K562 (cell line): Measurements from ENCODE around the gene TBX6. TPM values are rescaled to one million over a fixed set of nuclear protein-coding genes. Genes with fewer than 3 reads are reported as not detected.

Experiments used
- FOXJ2 ChIP-seq: fragments of 200-800 bp; sonication (Bioruptor generic); IDR thresholded peaks from 2 replicates; pipeline ENCODE4 v1.6.1; 2016; ENCODE audit warnings: missing genetic modification characterization, missing compliant biosample characterization
- HOXB6 ChIP-seq: fragments of 250-450 bp; sonication (Bioruptor Pico); IDR thresholded peaks from 2 replicates; pipeline ENCODE4 v1.5.1; 2022; ENCODE audit warnings: mild to moderate bottlenecking, borderline replicate concordance
- IRF2 ChIP-seq: sonication (generic); formaldehyde crosslinking; IDR thresholded peaks from 2 replicates; pipeline ENCODE4 v1.8.1; 2022; ENCODE audit warnings: mild to moderate bottlenecking, missing genetic modification reagents
- NCOR1 ChIP-seq: fragments of 450-650 bp; IDR thresholded peaks from 2 replicates; pipeline ENCODE4 v1.6.1; 2016; ENCODE audit warnings: mild to moderate bottlenecking, moderate library complexity
- NFATC3 ChIP-seq: fragments of 450-650 bp; IDR thresholded peaks from 2 replicates; pipeline ENCODE4 v1.6.1; 2017; ENCODE audit warnings: mild to moderate bottlenecking
- PTBP1 ChIP-seq: fragments of 200-400 bp; formaldehyde crosslinking; IDR thresholded peaks from 2 replicates; pipeline ENCODE4 v1.6.1; 2017; ENCODE audit warnings: low read depth, low read length
- RAD21 ChIP-seq, 2 experiments: fragments of 250-450 bp in 1 of 2; fragments of 450-650 bp in 1 of 2; sonication (Bioruptor Pico) in 1 of 2; formaldehyde crosslinking in 1 of 2; IDR thresholded peaks in 1 of 2; conservative IDR thresholded peaks in 1 of 2; 2 replicates each; pipeline versions ENCODE4 v1.4.0 to v1.8.0; 2020 to 2022; ENCODE audit warnings: mild to moderate bottlenecking in 2 of 2, moderate library complexity in 1 of 2
- RBBP5 ChIP-seq: fragments of 200-600 bp; sonication (generic); IDR thresholded peaks from 2 replicates; pipeline ENCODE4 v1.6.1; 2012; ENCODE audit warnings: borderline replicate concordance, mild to moderate bottlenecking, low read length, control low read depth, inconsistent platforms; ENCODE audit not compliant: insufficient read depth, poor library complexity, severe bottlenecking
- RBM34 ChIP-seq: fragments of 200-400 bp; formaldehyde crosslinking; IDR thresholded peaks from 2 replicates; pipeline ENCODE4 v1.6.1; 2018; ENCODE audit warnings: low read length, borderline replicate concordance; ENCODE audit not compliant: insufficient read depth
- YBX1 ChIP-seq: fragments of 450-650 bp; IDR thresholded peaks from 2 replicates; pipeline ENCODE4 v1.7.1; 2016; ENCODE audit warnings: mild to moderate bottlenecking
- ZNF57 ChIP-seq: fragments of 450-650 bp; formaldehyde crosslinking; IDR thresholded peaks from 2 replicates; pipeline ENCODE4 v1.4.0; 2020; ENCODE audit warnings: mild to moderate bottlenecking, moderate library complexity
- ZNF79 ChIP-seq: fragments of 250-450 bp; sonication (Bioruptor Pico); IDR thresholded peaks from 2 replicates; pipeline ENCODE4 v1.4.0; 2020; ENCODE audit warnings: low read depth, mild to moderate bottlenecking, moderate library complexity
- polyA plus RNA-seq, 8 experiments: library from polyadenylated mRNA; depleted of rRNA in 4 of 8; stranded (reverse) in 5 of 8; unstranded in 3 of 8; fragments of >200 nt; fragmentation: Nextera tagmentation in 2 of 8; fragmentation: Illumina TruSeq in 1 of 8; extraction: Ambion mirVana in 2 of 8; extraction: Trizol in 1 of 8; gene quantifications; 2 replicates each; pipeline versions ENCODE4 v1.2.1 to v1.2.3, GENCODE V29; 2011 to 2014; ENCODE audit warnings: inconsistent platforms in 1 of 8, missing spikeins in 1 of 8
- total RNA-seq, 7 experiments: library from RNA; depleted of rRNA in 6 of 7; stranded (reverse); fragments of >200 nt in 6 of 7; fragmentation: Illumina TruSeq in 2 of 7; extraction: Trizol in 2 of 7; gene quantifications; 2 replicates each; pipeline versions ENCODE4 v1.2.1 to v1.2.3, GENCODE V29; 2011 to 2021; ENCODE audit warnings: low replicate concordance in 1 of 7
- TF ChIP-seq, protein P1 (sequence below): sonication (generic); formaldehyde crosslinking; IDR thresholded peaks from 2 replicates; pipeline ENCODE4 v1.8.1; 2022; ENCODE audit warnings: missing genetic modification reagents
- TF ChIP-seq, protein P2 (sequence below): IDR thresholded peaks from 2 replicates; pipeline ENCODE4 v1.6.1; 2011; ENCODE audit warnings: borderline replicate concordance, low read depth, mild to moderate bottlenecking, moderate library complexity, low read length; ENCODE audit not compliant: insufficient read depth, poor library complexity, severe bottlenecking
- TF ChIP-seq, protein P3 (sequence below): sonication (generic); formaldehyde crosslinking; IDR thresholded peaks from 2 replicates; pipeline ENCODE4 v1.8.0; 2022; ENCODE audit warnings: mild to moderate bottlenecking, low read depth, missing genetic modification reagents
- TF ChIP-seq, protein P4 (sequence below), 2 experiments: IDR thresholded peaks in 1 of 2; conservative IDR thresholded peaks in 1 of 2; 2 replicates each; pipeline ENCODE4 v1.6.1; 2016; ENCODE audit warnings: low read depth in 2 of 2, mild to moderate bottlenecking in 1 of 2, missing compliant biosample characterization in 1 of 2, missing genetic modification characterization in 1 of 2, moderate library complexity in 1 of 2
- TF ChIP-seq, protein P5 (sequence below): sonication (generic); formaldehyde crosslinking; IDR thresholded peaks from 2 replicates; pipeline ENCODE4 v1.8.0; 2022; ENCODE audit warnings: mild to moderate bottlenecking, missing genetic modification reagents

TBX6 gene
- total and polyA plus RNA-seq, 9 of the 15 experiments (the other 6 are each of a cell fraction or from before 2014, with no cell fraction given) = 0.07 to 0.58 (median 0.11) TPM; not detected in 2

DNA sequence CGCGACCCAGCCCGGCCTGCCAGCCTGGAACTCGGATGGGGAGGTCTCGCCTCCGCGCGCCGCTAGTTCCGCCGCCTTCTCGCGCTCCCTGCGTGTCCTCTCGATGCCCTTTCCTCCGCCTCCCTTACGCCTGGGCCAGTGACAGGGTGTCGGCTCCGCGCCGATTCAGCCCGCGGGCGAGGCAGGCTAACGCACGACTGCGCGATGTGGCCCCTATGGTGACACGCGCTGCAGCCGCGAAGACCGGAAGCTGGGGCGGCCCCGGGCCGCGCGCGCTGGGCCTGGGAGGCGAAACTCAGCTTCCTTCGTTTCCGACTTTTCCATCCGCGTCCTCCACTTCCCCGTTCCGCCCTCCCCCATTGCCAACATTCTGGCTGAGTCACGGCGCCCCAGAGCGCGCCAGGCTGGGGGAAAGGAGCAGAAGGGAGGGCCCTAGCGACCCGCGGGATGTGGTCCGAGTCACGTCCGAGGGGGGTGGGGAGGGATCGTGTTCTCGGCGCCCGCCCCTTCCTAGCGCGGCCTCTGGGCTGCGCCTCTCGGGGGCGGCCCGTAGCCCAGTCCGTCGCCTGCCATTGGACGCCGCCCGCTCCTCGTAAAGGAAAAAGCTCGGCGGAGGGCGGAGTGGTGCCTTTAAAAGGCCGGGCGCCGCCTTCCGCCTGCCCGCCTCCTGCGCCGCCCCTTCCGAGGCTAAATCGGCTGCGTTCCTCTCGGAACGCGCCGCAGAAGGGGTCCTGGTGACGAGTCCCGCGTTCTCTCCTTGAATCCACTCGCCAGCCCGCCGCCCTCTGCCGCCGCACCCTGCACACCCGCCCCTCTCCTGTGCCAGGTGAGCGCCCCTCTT, 26.4 kb downstream of the TBX6 start, which contains the start of gene ALDOA (continued):
- TF ChIP-seq PTBP1 (no peak), ZNF79 (no peak), IRF2 (no peak), NFATC3 (no peak), ZNF57 (no peak; the same call in 1 of the 2 replicates), RBBP5 (peak; percentile 86), YBX1 (no peak), HOXB6 (no peak), RAD21 (CRISPR knock-in tag; conservative IDR thresholded peaks at IDR 0.05 in 1 of 2, IDR thresholded peaks at IDR 0.05 in 1 of 2) (no peak), NCOR1 (peak; percentile 46), FOXJ2 (no peak), RBM34 (peak; percentile 87; the same call in 1 of the 2 replicates)
- TF ChIP-seq, protein P1, sequence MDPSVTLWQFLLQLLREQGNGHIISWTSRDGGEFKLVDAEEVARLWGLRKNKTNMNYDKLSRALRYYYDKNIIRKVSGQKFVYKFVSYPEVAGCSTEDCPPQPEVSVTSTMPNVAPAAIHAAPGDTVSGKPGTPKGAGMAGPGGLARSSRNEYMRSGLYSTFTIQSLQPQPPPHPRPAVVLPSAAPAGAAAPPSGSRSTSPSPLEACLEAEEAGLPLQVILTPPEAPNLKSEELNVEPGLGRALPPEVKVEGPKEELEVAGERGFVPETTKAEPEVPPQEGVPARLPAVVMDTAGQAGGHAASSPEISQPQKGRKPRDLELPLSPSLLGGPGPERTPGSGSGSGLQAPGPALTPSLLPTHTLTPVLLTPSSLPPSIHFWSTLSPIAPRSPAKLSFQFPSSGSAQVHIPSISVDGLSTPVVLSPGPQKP (CRISPR knock-in tag) = no peak
- TF ChIP-seq, protein P2, sequence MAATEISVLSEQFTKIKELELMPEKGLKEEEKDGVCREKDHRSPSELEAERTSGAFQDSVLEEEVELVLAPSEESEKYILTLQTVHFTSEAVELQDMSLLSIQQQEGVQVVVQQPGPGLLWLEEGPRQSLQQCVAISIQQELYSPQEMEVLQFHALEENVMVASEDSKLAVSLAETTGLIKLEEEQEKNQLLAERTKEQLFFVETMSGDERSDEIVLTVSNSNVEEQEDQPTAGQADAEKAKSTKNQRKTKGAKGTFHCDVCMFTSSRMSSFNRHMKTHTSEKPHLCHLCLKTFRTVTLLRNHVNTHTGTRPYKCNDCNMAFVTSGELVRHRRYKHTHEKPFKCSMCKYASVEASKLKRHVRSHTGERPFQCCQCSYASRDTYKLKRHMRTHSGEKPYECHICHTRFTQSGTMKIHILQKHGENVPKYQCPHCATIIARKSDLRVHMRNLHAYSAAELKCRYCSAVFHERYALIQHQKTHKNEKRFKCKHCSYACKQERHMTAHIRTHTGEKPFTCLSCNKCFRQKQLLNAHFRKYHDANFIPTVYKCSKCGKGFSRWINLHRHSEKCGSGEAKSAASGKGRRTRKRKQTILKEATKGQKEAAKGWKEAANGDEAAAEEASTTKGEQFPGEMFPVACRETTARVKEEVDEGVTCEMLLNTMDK = no peak
- TF ChIP-seq, protein P3, sequence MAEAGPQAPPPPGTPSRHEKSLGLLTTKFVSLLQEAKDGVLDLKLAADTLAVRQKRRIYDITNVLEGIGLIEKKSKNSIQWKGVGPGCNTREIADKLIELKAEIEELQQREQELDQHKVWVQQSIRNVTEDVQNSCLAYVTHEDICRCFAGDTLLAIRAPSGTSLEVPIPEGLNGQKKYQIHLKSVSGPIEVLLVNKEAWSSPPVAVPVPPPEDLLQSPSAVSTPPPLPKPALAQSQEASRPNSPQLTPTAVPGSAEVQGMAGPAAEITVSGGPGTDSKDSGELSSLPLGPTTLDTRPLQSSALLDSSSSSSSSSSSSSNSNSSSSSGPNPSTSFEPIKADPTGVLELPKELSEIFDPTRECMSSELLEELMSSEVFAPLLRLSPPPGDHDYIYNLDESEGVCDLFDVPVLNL (CRISPR knock-in tag) = 0 out of 2 replicates have a peak, but pooled peaks have one; percentile 42
- TF ChIP-seq, protein P4, sequence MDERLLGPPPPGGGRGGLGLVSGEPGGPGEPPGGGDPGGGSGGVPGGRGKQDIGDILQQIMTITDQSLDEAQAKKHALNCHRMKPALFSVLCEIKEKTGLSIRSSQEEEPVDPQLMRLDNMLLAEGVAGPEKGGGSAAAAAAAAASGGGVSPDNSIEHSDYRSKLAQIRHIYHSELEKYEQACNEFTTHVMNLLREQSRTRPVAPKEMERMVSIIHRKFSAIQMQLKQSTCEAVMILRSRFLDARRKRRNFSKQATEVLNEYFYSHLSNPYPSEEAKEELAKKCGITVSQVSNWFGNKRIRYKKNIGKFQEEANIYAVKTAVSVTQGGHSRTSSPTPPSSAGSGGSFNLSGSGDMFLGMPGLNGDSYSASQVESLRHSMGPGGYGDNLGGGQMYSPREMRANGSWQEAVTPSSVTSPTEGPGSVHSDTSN (CRISPR knock-in tag; IDR thresholded peaks at IDR 0.05; ENCODE audit: low read depth) = no peak
- TF ChIP-seq, protein P4 (tag; conservative IDR thresholded peaks at IDR 0.05; ENCODE audit: low read depth) = no peak
- TF ChIP-seq, protein P5, sequence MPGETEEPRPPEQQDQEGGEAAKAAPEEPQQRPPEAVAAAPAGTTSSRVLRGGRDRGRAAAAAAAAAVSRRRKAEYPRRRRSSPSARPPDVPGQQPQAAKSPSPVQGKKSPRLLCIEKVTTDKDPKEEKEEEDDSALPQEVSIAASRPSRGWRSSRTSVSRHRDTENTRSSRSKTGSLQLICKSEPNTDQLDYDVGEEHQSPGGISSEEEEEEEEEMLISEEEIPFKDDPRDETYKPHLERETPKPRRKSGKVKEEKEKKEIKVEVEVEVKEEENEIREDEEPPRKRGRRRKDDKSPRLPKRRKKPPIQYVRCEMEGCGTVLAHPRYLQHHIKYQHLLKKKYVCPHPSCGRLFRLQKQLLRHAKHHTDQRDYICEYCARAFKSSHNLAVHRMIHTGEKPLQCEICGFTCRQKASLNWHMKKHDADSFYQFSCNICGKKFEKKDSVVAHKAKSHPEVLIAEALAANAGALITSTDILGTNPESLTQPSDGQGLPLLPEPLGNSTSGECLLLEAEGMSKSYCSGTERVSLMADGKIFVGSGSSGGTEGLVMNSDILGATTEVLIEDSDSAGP (CRISPR knock-in tag) = peak; percentile 77
